ENCODE data around the gene HBQ1. TPM values are rescaled to one million over a fixed set of nuclear protein-coding genes. Genes with fewer than 3 reads are reported as not detected.

Gene HBQ1
- total and polyA plus RNA-seq, 2 of the 4 experiments (the other 2 are of a cell fraction), result 0.92 TPM; not detected in 1

DNA sequence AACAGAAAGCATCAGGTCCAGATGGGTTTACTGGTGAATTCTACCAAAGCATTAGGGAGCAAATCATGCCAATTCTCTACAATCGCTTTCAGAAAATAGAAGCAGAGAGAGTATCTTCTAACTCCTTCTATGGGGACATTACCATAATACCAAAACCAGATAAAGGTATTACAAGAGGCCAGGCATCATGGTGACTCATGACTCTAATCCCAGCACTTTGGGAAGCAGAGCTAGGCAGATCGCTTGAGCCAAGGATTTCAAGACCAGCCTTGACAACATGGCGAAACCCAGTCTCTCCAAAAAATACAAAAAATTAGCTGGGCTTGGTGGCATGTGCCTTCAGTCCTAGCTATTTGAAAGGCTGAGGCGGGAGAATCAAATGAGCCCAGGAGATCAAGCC is 23.0 kb downstream of the HBQ1 start:
- Histone ChIP-seq H3K9ac (ENCODE audit: low read depth, low read length) (no peak overlapping the region), H3K4me1 (ENCODE audit: control insufficient read depth, insufficient read depth, low read length) (no peaks in the 10 kb centered on the region), H2AK9ac (replicated peaks; ENCODE audit: low read depth, low read length, poor library complexity) (no peak overlapping the region), H4K5ac (ENCODE audit: low read depth, low read length) (no peak overlapping the region), H3K36me3 (ENCODE audit: control insufficient read depth, insufficient read depth, low read length) (peaks cover 59% of the 10 kb centered on the region), H3K18ac (ENCODE audit: low read depth, low read length) (no peak overlapping the region), H3K9me3 (ENCODE audit: control insufficient read depth, insufficient read depth, low read length) (no peaks in the 10 kb centered on the region), H4K8ac (ENCODE audit: low read depth in 2 of 2, low read length in 2 of 2) (no peak overlapping the region), H3K9me1 (ENCODE audit: insufficient read depth, low read length) (no peaks in the 10 kb centered on the region; the same call in 1 of the 2 replicates), H3K4ac (ENCODE audit: low read depth, low read length) (no peak overlapping the region), H2BK5ac (ENCODE audit: low read depth, low read length, poor library complexity, severe bottlenecking) (no peak overlapping the region), H2AFZ (replicated peaks; ENCODE audit: low read length, poor library complexity) (no peak overlapping the region), H2AK5ac (ENCODE audit: low read depth, low read length) (no peak overlapping the region), H4K91ac (ENCODE audit: insufficient read depth, low read depth, low read length) (no peak overlapping the region), H3K27me3 (ENCODE audit: control insufficient read depth, insufficient read depth, low read length) (no peaks in the 10 kb centered on the region), H3K27ac (ENCODE audit: insufficient read depth, low read length) (no peak overlapping the region), H3K79me1 (ENCODE audit: low read depth in 1 of 2, low read length in 2 of 2) (peaks cover 27 to 52% of the 10 kb centered on the region in 2 experiments), H2BK15ac (ENCODE audit: low read depth, low read length) (no peak overlapping the region), H3K14ac (replicated peaks; ENCODE audit: low read depth, low read length) (no peak overlapping the region), H3K56ac (ENCODE audit: extremely low read depth, insufficient read depth, low read length) (no peak overlapping the region), H4K20me1 (ENCODE audit: insufficient read depth, low read length) (peaks cover 16% of the 10 kb centered on the region), H3K23ac (ENCODE audit: low read depth, low read length) (no peak overlapping the region), H3K4me2 (ENCODE audit: low read depth, low read length) (no peak overlapping the region), H3K4me3 (ENCODE audit: insufficient read depth, low read depth, low read length) (no peak overlapping the region), H2BK20ac (ENCODE audit: low read depth, low read length) (no peak overlapping the region), H2BK120ac (ENCODE audit: low read depth, low read length) (no peak overlapping the region)
- in situ Hi-C loops (cut with MboI; ENCODE audit: low sequenced_read_pairs), result no loop called here
- ChIA-PET CTCF (no interaction called here), POLR2A (ENCODE audit: unreplicated experiment) (no interaction called here)
- intact Hi-C loops (cut with micrococcal nuclease), result no loop called here
- DNase-seq (no peak), ATAC-seq (ENCODE audit: low read depth) (no peak)
- 100% methylated on average over 1 of the region's 4 CpGs; no CpG with 5 or more reads in 1 of the 2 experiments for WGBS, 2 experiments (ENCODE audit: extremely low coverage in 2 of 2, insufficient read length in 1 of 2)
- BruUV-seq (replicated peaks), result no TSS peak
- TF ChIP-seq, protein P1, sequence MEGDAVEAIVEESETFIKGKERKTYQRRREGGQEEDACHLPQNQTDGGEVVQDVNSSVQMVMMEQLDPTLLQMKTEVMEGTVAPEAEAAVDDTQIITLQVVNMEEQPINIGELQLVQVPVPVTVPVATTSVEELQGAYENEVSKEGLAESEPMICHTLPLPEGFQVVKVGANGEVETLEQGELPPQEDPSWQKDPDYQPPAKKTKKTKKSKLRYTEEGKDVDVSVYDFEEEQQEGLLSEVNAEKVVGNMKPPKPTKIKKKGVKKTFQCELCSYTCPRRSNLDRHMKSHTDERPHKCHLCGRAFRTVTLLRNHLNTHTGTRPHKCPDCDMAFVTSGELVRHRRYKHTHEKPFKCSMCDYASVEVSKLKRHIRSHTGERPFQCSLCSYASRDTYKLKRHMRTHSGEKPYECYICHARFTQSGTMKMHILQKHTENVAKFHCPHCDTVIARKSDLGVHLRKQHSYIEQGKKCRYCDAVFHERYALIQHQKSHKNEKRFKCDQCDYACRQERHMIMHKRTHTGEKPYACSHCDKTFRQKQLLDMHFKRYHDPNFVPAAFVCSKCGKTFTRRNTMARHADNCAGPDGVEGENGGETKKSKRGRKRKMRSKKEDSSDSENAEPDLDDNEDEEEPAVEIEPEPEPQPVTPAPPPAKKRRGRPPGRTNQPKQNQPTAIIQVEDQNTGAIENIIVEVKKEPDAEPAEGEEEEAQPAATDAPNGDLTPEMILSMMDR (conservative IDR thresholded peaks at IDR 0.05; ENCODE audit: low read depth, low read length), result no peak
- TF ChIP-seq CEBPB (IDR thresholded peaks at IDR 0.05; ENCODE audit: low read depth, low read length) (no peak), MAFK (IDR thresholded peaks at IDR 0.05; ENCODE audit: low read depth, low read length) (no peak), MXI1 (IDR thresholded peaks at IDR 0.05; ENCODE audit: borderline replicate concordance, low read depth, low read length) (no peak), POLR2A (IDR thresholded peaks at IDR 0.05; ENCODE audit: low read depth, low read length) (no peak)
- TF ChIP-seq, protein P2, sequence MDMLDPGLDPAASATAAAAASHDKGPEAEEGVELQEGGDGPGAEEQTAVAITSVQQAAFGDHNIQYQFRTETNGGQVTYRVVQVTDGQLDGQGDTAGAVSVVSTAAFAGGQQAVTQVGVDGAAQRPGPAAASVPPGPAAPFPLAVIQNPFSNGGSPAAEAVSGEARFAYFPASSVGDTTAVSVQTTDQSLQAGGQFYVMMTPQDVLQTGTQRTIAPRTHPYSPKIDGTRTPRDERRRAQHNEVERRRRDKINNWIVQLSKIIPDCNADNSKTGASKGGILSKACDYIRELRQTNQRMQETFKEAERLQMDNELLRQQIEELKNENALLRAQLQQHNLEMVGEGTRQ (IDR thresholded peaks at IDR 0.05; ENCODE audit: low read depth, low read length), result no peak
- TF ChIP-seq, protein P3, sequence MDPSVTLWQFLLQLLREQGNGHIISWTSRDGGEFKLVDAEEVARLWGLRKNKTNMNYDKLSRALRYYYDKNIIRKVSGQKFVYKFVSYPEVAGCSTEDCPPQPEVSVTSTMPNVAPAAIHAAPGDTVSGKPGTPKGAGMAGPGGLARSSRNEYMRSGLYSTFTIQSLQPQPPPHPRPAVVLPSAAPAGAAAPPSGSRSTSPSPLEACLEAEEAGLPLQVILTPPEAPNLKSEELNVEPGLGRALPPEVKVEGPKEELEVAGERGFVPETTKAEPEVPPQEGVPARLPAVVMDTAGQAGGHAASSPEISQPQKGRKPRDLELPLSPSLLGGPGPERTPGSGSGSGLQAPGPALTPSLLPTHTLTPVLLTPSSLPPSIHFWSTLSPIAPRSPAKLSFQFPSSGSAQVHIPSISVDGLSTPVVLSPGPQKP (IDR thresholded peaks at IDR 0.05; ENCODE audit: borderline replicate concordance, low read depth, low read length), result no peak
- dilution Hi-C loops (cut with HindIII; ENCODE audit: low sequenced_read_pairs, unreplicated experiment), result no loop called here

Data from IMR-90 (cell line).